GM12878 (cell line): ENCODE results near the gene FMNL2. TPM values are rescaled to one million over a fixed set of nuclear protein-coding genes. Genes with fewer than 3 reads are reported as not detected.

Experiments
- ATAC-seq: fragments of 200-7000 bp; cut with Tn5 transposase; 3 replicates; pipeline ENCODE4 v1.9.1; 2020; ENCODE audit warnings: mild to moderate bottlenecking, moderate library complexity
- BruUV-seq: library from RNA; stranded (reverse); fragments of 400-500 nt; replicated peaks from 2 replicates; lab custom pipeline; 2021; lab: Mats Ljungman, UMichigan
- CTCF ChIA-PET: fragments of 300-600 bp; sonication (Branson Sonifier 250); formaldehyde crosslinking; extraction: SDS; loops from one replicate; lab custom pipeline; 2021; ENCODE audit warnings: inconsistent platforms; lab: Yijun Ruan, JAX
- POLR2A ChIA-PET: fragments of 350-600 bp; formaldehyde crosslinking; extraction: SDS; loops from one replicate; lab custom pipeline; 2021; ENCODE audit warnings: inconsistent platforms; lab: Charles Lee
- RAD21 ChIA-PET: fragments of 300-600 bp; sonication (Branson Sonifier 250); formaldehyde crosslinking; loops from one replicate; lab custom pipeline; 2023; ENCODE audit warnings: antibody characterized with exemption; ENCODE audit not compliant: unreplicated experiment; lab: Charles Lee
- SMC1A ChIA-PET: fragments of 300-600 bp; sonication (Branson Sonifier 250); formaldehyde crosslinking; loops from one replicate; lab custom pipeline; 2023; ENCODE audit not compliant: unreplicated experiment, uncharacterized antibody; lab: Charles Lee
- DNase-seq: peaks from one replicate; pipeline ENCODE4 v3.0.0-alpha.2; 2011; ENCODE audit warnings: low read depth, low spot score
- FAIRE-seq: peaks from 3 replicates; lab custom pipeline; 2011; peaks lifted over from hg19 to GRCh38; lab: Jason Lieb, UNC
- H2AFZ ChIP-seq: 2 replicates; pipeline ENCODE4 v1.6.0; 2011; ENCODE audit warnings: low read depth, low read length, control low read depth; ENCODE audit not compliant: control insufficient read depth
- H3K27ac ChIP-seq: 2 replicates; pipeline ENCODE4 v1.5.1; 2011; ENCODE audit warnings: control low read depth; ENCODE audit not compliant: control insufficient read depth, insufficient read depth
- H3K27me3 ChIP-seq, 2 experiments: replicated peaks in 1 of 2; 2 replicates each; pipeline versions ENCODE4 v1.6.0 to v1.6.1; 2011; ENCODE audit warnings: low read length in 1 of 2; ENCODE audit not compliant: control insufficient read depth in 2 of 2, insufficient read depth in 2 of 2
- H3K36me3 ChIP-seq, 2 experiments: 2 replicates each; pipeline ENCODE4 v1.5.1; 2011; ENCODE audit warnings: low read length in 1 of 2; ENCODE audit not compliant: control insufficient read depth in 2 of 2, insufficient read depth in 2 of 2
- H3K4me1 ChIP-seq: 2 replicates; pipeline ENCODE4 v1.6.1; 2011; ENCODE audit warnings: mild to moderate bottlenecking, low read length, moderate library complexity, mixed read lengths; ENCODE audit not compliant: control insufficient read depth, insufficient read depth
- H3K4me2 ChIP-seq: 2 replicates; pipeline ENCODE4 v1.6.0; 2011; ENCODE audit warnings: control low read depth; ENCODE audit not compliant: control insufficient read depth, insufficient read depth
- H3K4me3 ChIP-seq: fragments of 200-600 bp; sonication (generic); 2 replicates; pipeline ENCODE4 v1.5.1; 2016
- H3K79me2 ChIP-seq: 2 replicates; pipeline ENCODE4 v1.6.0; 2011; ENCODE audit warnings: low read length; ENCODE audit not compliant: control insufficient read depth, insufficient read depth
- H3K9ac ChIP-seq: 2 replicates; pipeline ENCODE4 v1.8.0; 2011; ENCODE audit warnings: low read length, control low read depth, mixed read lengths; ENCODE audit not compliant: control insufficient read depth, insufficient read depth
- H3K9me3 ChIP-seq: replicated peaks from 3 replicates; pipeline ENCODE4 v1.5.1; 2011; ENCODE audit warnings: mild to moderate bottlenecking, low read length; ENCODE audit not compliant: control insufficient read depth, insufficient read depth
- H4K20me1 ChIP-seq: 2 replicates; pipeline ENCODE4 v1.6.0; 2011; ENCODE audit not compliant: control insufficient read depth, insufficient read depth
- ATF7 ChIP-seq: fragments of 450-650 bp; IDR thresholded peaks from 2 replicates; pipeline ENCODE4 v1.6.1; 2016; ENCODE audit warnings: low read depth, mild to moderate bottlenecking
- EGR1 ChIP-seq, 2 experiments: IDR thresholded peaks; 1 replicate in 1 of 2; 2 replicates in 1 of 2; pipeline ENCODE4 v1.6.1; 2011 to 2012; ENCODE audit warnings: low read depth in 2 of 2, low read length in 2 of 2, borderline replicate concordance in 1 of 2, mild to moderate bottlenecking in 1 of 2, moderate library complexity in 1 of 2
- IKZF2 ChIP-seq, 2 experiments: fragments of 450-650 bp; IDR thresholded peaks; 2 replicates each; pipeline ENCODE4 v1.6.1; 2017; ENCODE audit warnings: mild to moderate bottlenecking in 2 of 2, moderate library complexity in 2 of 2
- MEF2B ChIP-seq: fragments of 450-650 bp; IDR thresholded peaks from 2 replicates; pipeline ENCODE4 v1.6.1; 2018; ENCODE audit warnings: mild to moderate bottlenecking, moderate library complexity; ENCODE audit not compliant: partially characterized antibody, poor library complexity, severe bottlenecking
- MYB ChIP-seq: fragments of 150-350 bp; IDR thresholded peaks from 2 replicates; pipeline ENCODE4 v1.6.1; 2014; ENCODE audit warnings: mild to moderate bottlenecking, low read depth, low read length, borderline replicate concordance
- NBN ChIP-seq: fragments of 450-650 bp; IDR thresholded peaks from 2 replicates; pipeline ENCODE4 v1.6.1; 2016
- NFIC ChIP-seq: IDR thresholded peaks from 2 replicates; pipeline ENCODE4 v1.6.1; 2012; ENCODE audit warnings: low read depth, mild to moderate bottlenecking, inconsistent platforms, low read length, moderate library complexity
- NFXL1 ChIP-seq: fragments of 450-650 bp; IDR thresholded peaks from 2 replicates; pipeline ENCODE4 v1.6.1; 2017; ENCODE audit warnings: antibody characterized with exemption, mild to moderate bottlenecking, borderline replicate concordance
- POLR2AphosphoS5 ChIP-seq: IDR thresholded peaks from 2 replicates; pipeline ENCODE4 v1.6.1; 2011; ENCODE audit warnings: mild to moderate bottlenecking, low read length, inconsistent platforms
- POU2F2 ChIP-seq: IDR thresholded peaks from 3 replicates; pipeline ENCODE4 v1.6.1; 2011; ENCODE audit warnings: low read depth, mild to moderate bottlenecking, low read length, borderline replicate concordance
- RAD21 ChIP-seq: IDR thresholded peaks from 2 replicates; pipeline ENCODE4 v1.6.1; 2011; ENCODE audit warnings: mild to moderate bottlenecking, low read depth, low read length, moderate library complexity; ENCODE audit not compliant: insufficient read depth
- RB1 ChIP-seq: fragments of 450-650 bp; formaldehyde crosslinking; IDR thresholded peaks from 2 replicates; pipeline ENCODE4 v1.6.1; 2017; ENCODE audit warnings: mild to moderate bottlenecking, borderline replicate concordance
- REST ChIP-seq: IDR thresholded peaks from 2 replicates; pipeline ENCODE4 v1.6.1; 2012; ENCODE audit warnings: mild to moderate bottlenecking, low read depth, low read length
- SMC3 ChIP-seq: IDR thresholded peaks from 2 replicates; pipeline ENCODE4 v1.6.1; 2011; ENCODE audit warnings: low read length, improper control_type of control experiment, borderline replicate concordance
- YBX1 ChIP-seq: fragments of 450-650 bp; IDR thresholded peaks from 2 replicates; pipeline ENCODE4 v1.6.1; 2016; ENCODE audit warnings: antibody characterized with exemption
- in situ Hi-C: fragments of 300-500 bp; cut with MboI; formaldehyde crosslinking; loops from 9 replicates; pipeline ENCODE4 v1.14.3; 2018; ENCODE audit warnings: mixed read lengths
- intact Hi-C: fragments of 100-400 bp; cut with micrococcal nuclease; formaldehyde crosslinking; loops from one replicate; pipeline ENCODE4 v1.14.2; 2022; ENCODE audit not compliant: unreplicated experiment
- polyA plus RNA-seq, 11 experiments: library from polyadenylated mRNA; depleted of rRNA in 4 of 11; unstranded in 6 of 11; stranded (reverse) in 5 of 11; fragments of >200 nt; fragmentation: Nextera tagmentation in 4 of 11; fragmentation: Illumina TruSeq in 1 of 11; extraction: Ambion mirVana in 4 of 11; extraction: Trizol in 1 of 11; gene quantifications; 1 replicate in 1 of 11; 2 replicates in 10 of 11; pipeline versions ENCODE4 v1.2.1 to v1.2.3, GENCODE V29; 2011 to 2016; ENCODE audit warnings: inconsistent platforms in 2 of 11, missing spikeins in 2 of 11, low read depth in 1 of 11
- total RNA-seq, 4 experiments: library from RNA; depleted of rRNA in 3 of 4; stranded (reverse); fragments of >200 nt in 3 of 4; fragmentation: Illumina TruSeq in 1 of 4; extraction: Trizol in 1 of 4; gene quantifications; 2 replicates each; pipeline versions ENCODE4 v1.2.1 to v1.2.3, GENCODE V29; 2013 to 2021
- TF ChIP-seq, protein P1 (sequence below): fragments of 450-650 bp; IDR thresholded peaks from 2 replicates; pipeline ENCODE4 v1.6.1; 2018; ENCODE audit warnings: borderline replicate concordance, mild to moderate bottlenecking; ENCODE audit not compliant: partially characterized antibody

The FMNL2 gene
- total and polyA plus RNA-seq, 10 of the 15 experiments (the other 5 are each of a cell fraction or from before 2014, with no cell fraction given): 0.13 to 9.9 (median 0.35) TPM

DNA sequence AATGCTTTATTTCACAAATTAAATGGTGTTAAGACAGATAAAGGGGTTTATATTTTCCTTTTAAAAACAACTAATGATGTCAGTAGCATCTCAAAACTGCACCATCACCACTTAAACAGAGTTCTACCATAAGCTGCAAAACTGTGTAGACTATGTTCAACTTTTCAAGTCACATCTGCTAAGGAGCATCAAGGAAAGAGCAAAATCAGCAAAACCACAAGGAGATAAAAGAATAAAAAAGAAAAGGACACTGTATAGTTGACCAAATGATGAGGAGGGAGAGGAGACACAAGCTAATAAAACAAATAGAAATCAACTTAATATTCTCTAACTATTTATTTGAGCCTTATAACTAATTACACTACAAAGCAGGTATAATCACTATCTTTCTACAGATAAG is 348.4 kb downstream of the FMNL2 start:
- intact Hi-C loops: no loop called here
- BruUV-seq: no TSS peak
- no peak overlapping the region for H3K9ac ChIP-seq
- ChIA-PET RAD21 (no interaction called here), CTCF (interaction anchor here (0.7 to 2.2 kb wide), 4 partner anchors 16 to 60 kb away, joined by 3 to 8 read pairs (median 4); no protein-coding TSS in a partner anchor), SMC1A (interaction anchor here (0.7 to 1.7 kb wide), 3 partner anchors 13 to 33 kb away, joined by 3 to 4 read pairs (median 3); no protein-coding TSS in a partner anchor), POLR2A (interaction anchor here (1.2 kb wide), 1 partner anchor 13 kb away, joined by 3 read pairs; no protein-coding TSS in a partner anchor)
- in situ Hi-C loops: no loop called here
- no peak overlapping the region for H3K4me2 ChIP-seq
- peaks cover 3 to 18% of the 10 kb centered on the region in 2 experiments; a peak in 3 of 4 replicates for H3K36me3 ChIP-seq
- no peaks in the 10 kb centered on the region for H3K27me3 ChIP-seq
- H2AFZ ChIP-seq: no peak overlapping the region
- H3K79me2 ChIP-seq: peaks cover 16% of the 10 kb centered on the region
- no peaks in the 10 kb centered on the region; the same call in 2 of the 3 replicates for H3K9me3 ChIP-seq
- no peaks in the 10 kb centered on the region for H3K4me1 ChIP-seq
- no peak for TF ChIP-seq RAD21
- TF ChIP-seq NFXL1: no peak
- TF ChIP-seq REST: no peak
- no peak for TF ChIP-seq MYB
- no peak for TF ChIP-seq YBX1
- TF ChIP-seq NBN: no peak
- TF ChIP-seq MEF2B: no peak
- no peak for TF ChIP-seq ATF7
- TF ChIP-seq POLR2AphosphoS5: no peak
- TF ChIP-seq NFIC: no peak
- no peak for TF ChIP-seq RB1
- TF ChIP-seq, protein P1, sequence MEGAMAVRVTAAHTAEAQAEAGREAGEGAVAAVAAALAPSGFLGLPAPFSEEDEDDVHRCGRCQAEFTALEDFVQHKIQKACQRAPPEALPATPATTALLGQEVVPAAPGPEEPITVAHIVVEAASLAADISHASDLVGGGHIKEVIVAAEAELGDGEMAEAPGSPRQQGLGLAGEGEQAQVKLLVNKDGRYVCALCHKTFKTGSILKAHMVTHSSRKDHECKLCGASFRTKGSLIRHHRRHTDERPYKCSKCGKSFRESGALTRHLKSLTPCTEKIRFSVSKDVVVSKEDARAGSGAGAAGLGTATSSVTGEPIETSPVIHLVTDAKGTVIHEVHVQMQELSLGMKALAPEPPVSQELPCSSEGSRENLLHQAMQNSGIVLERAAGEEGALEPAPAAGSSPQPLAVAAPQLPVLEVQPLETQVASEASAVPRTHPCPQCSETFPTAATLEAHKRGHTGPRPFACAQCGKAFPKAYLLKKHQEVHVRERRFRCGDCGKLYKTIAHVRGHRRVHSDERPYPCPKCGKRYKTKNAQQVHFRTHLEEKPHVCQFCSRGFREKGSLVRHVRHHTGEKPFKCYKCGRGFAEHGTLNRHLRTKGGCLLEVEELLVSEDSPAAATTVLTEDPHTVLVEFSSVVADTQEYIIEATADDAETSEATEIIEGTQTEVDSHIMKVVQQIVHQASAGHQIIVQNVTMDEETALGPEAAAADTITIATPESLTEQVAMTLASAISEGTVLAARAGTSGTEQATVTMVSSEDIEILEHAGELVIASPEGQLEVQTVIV: no peak
- TF ChIP-seq IKZF2 (IDR thresholded peaks at IDR 0.05): no peak
- no peak for TF ChIP-seq EGR1 (IDR thresholded peaks at IDR 0.05; ENCODE audit: borderline replicate concordance in 1 of 2, low read depth in 2 of 2, low read length in 2 of 2)
- TF ChIP-seq POU2F2: no peak
- no peak for TF ChIP-seq SMC3
- no peaks in the 10 kb centered on the region for H4K20me1 ChIP-seq
- H3K27ac ChIP-seq: no peak overlapping the region
- DNase-seq: no peak
- FAIRE-seq: peak; percentile 47
- H3K4me3 ChIP-seq: no peak overlapping the region
- ATAC-seq: no peak
